ENCODE results near the gene CARD14. TPM values are rescaled to one million over a fixed set of nuclear protein-coding genes. Genes with fewer than 3 reads are reported as not detected.
A peak's percentile ranks its signal among the peaks of the same experiment; 100 is the strongest.

The CARD14 gene
- total and polyA plus RNA-seq, 2 of the 13 experiments (the other 11 are each of a cell fraction or from before 2014, with no cell fraction given): 0.11 TPM; not detected in 1

DNA sequence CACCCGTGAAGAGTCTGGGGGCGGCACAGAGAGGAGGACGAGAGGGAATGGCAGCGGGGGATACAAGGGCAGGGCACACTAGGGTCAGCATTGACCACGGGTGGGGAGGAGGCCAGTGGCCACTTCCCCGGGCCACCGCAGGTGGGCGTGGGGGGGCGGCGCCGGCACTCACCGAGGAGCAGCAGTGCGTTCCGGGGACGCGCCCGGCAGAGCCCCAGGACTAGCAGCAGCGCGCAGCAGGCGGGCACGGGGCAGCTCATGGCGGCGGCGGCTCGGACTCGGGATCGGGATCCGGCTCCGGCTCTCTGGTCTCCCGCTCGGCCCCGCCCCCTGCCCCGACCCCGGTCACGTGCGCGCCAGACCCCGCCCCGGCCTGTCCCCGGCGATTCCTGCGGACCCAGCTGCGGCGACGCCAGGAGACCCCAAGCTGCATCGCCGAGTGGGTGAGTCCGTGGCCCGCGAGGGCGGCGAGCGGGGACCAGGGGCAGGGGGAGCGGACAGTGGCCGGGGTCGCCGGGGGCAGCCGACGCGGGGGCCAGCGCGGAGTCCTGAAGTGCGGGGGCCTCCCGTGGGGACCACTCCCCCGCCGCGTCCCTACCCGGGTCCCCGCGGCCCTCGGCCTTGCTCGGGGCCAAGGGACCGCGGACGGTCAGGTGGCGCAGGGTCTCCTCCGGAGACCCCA is 50.4 kb downstream of the CARD14 start, which contains the start of the genes SGSH and SLC26A11 (continued):
- TF ChIP-seq KDM2A (CRISPR knock-in tag; IDR thresholded peaks at IDR 0.05; ENCODE audit: borderline replicate concordance, low read depth) (peak; percentile 52; the same call in 1 of the 2 replicates), ELF1 (CRISPR knock-in tag; IDR thresholded peaks at IDR 0.05) (no peak), ZHX2 (IDR thresholded peaks at IDR 0.05; ENCODE audit: low read depth) (no peak), ZHX2 (CRISPR knock-in tag; IDR thresholded peaks at IDR 0.05; ENCODE audit: borderline replicate concordance) (peak; percentile 59; the same call in 1 of the 2 replicates), SKIL (CRISPR knock-in tag; IDR thresholded peaks at IDR 0.05; ENCODE audit: borderline replicate concordance) (0 out of 2 replicates have a peak, but pooled peaks have one; percentile 7), CC2D1A (CRISPR knock-in tag; IDR thresholded peaks at IDR 0.05) (no peak), CHD2 (IDR thresholded peaks at IDR 0.05; ENCODE audit: low read depth, low read length) (no peak), ZNF34 (CRISPR knock-in tag; IDR thresholded peaks at IDR 0.05; ENCODE audit: borderline replicate concordance) (0 out of 2 replicates have a peak, but pooled peaks have one; percentile 66), RFX1 (IDR thresholded peaks at IDR 0.05) (no peak), ZFP36L2 (CRISPR knock-in tag; IDR thresholded peaks at IDR 0.05) (no peak), FOXA3 (CRISPR knock-in tag; IDR thresholded peaks at IDR 0.05) (0 out of 2 replicates have a peak, but pooled peaks have one; percentile 12), ZNF772 (CRISPR knock-in tag; IDR thresholded peaks at IDR 0.05) (peak; percentile 34; the same call in 1 of the 2 replicates), TCF12 (IDR thresholded peaks at IDR 0.05) (no peak), TCF12 (CRISPR knock-in tag; IDR thresholded peaks at IDR 0.05) (peak; percentile 67; the same call in 1 of the 2 replicates), ZNF138 (CRISPR knock-in tag; IDR thresholded peaks at IDR 0.05; ENCODE audit: low read depth) (no peak), TEAD2 (CRISPR knock-in tag; IDR thresholded peaks at IDR 0.05) (0 out of 2 replicates have a peak, but pooled peaks have one; percentile 71), KAT7 (CRISPR knock-in tag; IDR thresholded peaks at IDR 0.05; ENCODE audit: borderline replicate concordance) (peak; percentile 90; the same call in 1 of the 2 replicates), MXD4 (CRISPR knock-in tag; IDR thresholded peaks at IDR 0.05) (peak; percentile 63; the same call in 1 of the 2 replicates), AGO1 (IDR thresholded peaks at IDR 0.05; ENCODE audit: low read depth, low read length, poor library complexity, severe bottlenecking) (no peak)
- TF ChIP-seq, protein P1, sequence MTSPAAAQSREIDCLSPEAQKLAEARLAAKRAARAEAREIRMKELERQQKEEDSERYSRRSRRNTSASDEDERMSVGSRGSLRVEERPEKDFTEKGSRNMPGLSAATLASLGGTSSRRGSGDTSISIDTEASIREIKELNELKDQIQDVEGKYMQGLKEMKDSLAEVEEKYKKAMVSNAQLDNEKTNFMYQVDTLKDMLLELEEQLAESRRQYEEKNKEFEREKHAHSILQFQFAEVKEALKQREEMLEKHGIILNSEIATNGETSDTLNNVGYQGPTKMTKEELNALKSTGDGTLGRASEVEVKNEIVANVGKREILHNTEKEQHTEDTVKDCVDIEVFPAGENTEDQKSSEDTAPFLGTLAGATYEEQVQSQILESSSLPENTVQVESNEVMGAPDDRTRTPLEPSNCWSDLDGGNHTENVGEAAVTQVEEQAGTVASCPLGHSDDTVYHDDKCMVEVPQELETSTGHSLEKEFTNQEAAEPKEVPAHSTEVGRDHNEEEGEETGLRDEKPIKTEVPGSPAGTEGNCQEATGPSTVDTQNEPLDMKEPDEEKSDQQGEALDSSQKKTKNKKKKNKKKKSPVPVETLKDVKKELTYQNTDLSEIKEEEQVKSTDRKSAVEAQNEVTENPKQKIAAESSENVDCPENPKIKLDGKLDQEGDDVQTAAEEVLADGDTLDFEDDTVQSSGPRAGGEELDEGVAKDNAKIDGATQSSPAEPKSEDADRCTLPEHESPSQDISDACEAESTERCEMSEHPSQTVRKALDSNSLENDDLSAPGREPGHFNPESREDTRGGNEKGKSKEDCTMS (CRISPR knock-in tag; conservative IDR thresholded peaks at IDR 0.05): no peak
